ENCODE results near the gene ANKRD31.
"Not testable (repeated sequence)": the region's sequence is repeated elsewhere in the genome, so short reads cannot be mapped to it uniquely, and the experiment has no call there.

The ANKRD31 gene

DNA sequence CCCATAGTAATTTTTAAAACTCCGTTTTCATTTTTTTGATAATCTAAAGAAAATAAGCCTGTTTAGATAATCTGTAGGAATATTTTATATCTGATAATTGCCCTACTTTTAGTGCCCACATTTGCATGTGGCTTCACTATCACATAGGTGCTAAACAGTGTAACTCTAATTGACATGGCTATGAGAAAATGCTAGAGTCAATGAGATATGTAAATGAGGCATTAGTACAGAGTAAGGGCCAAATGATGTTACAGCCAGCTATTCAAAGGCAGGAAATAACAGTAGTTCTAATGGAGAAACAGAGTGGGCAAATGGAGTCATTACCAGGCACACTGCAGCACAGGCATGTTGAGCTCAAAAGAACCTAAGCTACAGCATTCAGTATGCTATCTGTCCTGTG, 147.0 kb downstream of the ANKRD31 start:
- H3K27ac ChIP-seq = no peak overlapping the region
- TF ChIP-seq CTCF (conservative IDR thresholded peaks at IDR 0.05) = no peak

DNA sequence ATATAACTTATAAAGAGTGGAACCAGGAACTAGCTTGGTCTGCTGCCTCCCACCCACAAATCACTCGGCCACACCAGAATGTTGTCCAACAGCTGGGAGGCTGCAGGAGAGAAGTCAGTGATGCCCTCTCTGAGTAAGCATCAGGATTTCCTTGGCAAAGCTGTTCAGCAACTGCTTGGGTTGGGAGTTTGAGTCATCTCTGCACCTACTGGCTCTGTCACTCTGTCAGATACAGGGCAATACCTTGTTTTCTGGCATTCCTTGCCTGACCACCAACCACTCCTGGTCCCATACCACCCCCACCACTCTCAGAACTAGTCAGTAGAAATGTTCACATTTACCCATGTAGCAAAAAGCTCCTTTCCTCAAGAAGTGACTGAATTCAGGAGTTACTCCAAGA, 147.5 kb downstream of the ANKRD31 start:
- H3K27ac ChIP-seq = no peak overlapping the region
- TF ChIP-seq CTCF (conservative IDR thresholded peaks at IDR 0.05) = no peak

DNA sequence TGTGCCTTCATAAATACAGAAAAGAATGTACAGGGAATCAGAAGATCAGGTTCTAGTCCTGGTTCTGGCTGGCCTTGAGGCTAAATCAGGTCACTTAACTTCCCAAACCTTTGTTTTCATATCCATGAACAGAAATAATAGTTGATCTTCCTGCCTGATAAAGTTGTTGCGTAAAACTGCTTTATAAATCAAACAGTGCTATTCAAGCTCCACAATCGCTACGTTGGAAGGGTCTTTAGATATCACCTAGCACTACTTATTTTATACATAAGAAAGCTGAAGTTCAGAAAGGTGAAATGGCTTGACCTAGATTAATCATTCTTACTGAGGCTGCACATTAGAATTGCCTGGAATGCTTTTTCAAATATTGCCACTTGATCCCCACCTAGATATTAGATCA, 148.0 kb downstream of the ANKRD31 start:
- TF ChIP-seq CTCF (conservative IDR thresholded peaks at IDR 0.05) = no peak
- H3K27ac ChIP-seq = no peak overlapping the region

DNA sequence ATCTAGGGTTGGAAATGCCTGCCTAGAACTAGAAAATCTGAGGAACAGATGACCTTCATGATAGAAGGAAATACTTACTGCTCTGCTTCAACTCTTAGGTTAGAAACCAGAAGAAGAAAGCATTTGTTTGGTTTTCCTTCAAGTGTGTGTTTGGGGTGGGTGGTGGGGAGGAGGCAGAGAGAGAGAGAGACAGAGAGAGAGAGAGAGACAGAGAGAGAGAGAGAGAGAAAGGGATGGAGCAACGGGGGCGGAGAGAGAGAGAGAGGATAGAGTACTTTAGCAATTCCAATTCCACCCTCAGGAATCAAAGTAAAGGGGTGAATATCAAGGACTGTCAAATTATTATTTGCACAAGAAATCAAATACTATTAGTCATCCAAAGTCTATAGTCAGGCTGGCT, 155.2 kb downstream of the ANKRD31 start:
- TF ChIP-seq CTCF (conservative IDR thresholded peaks at IDR 0.05) = no peak
- peak overlapping the region; percentile 39; the same call in 1 of the 2 replicates for H3K27ac ChIP-seq

DNA sequence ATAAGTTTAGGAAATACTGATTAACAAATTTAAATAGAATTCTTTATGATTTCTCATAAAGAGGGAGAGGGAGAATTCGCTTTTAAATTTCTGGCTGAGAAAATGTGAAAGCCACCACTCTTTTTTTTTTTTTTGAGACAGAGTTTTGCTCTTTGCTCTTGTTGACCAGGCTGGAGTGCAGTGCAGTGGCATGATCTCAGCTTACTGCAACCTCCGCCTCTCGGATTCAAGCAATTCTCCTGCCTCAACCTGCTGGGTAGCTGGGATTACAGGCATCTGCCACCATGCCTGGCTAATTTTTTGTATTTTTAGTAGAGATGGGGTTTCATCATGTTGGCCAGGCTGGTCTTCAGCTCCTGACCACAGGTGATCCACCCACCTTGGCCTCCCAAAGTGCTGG, 157.3 kb downstream of the ANKRD31 start:
- H3K27ac ChIP-seq = not testable (repeated sequence)

DNA sequence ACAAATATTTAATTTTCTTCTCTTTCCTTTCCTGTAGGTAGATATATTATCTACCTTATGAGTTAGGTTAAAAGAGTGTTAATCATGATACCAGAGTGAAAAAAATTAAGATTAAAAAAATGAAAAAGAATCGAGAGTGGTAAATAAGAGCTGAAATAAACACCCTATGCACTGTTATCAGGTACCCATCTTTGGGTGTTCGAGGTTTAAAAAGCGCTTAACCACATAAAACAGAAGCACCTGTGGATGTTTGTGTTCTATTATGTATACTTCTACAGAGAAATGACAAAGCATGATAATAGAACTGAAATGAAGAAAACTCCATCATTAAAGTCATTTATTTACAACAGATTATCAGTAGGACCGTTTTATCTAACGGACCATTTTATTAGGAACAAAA, 158.7 kb downstream of the ANKRD31 start:
- H3K27ac ChIP-seq = no peak overlapping the region
- no peak for TF ChIP-seq CTCF (conservative IDR thresholded peaks at IDR 0.05)

- H3K27ac ChIP-seq = no peak overlapping the region
Observed at GRCh38 chr5:75072061-75072460, 164.6 kb downstream of the ANKRD31 start.

GRCh38 chr5:75071100-75071499, 165.6 kb downstream of the ANKRD31 start:
- no peak for TF ChIP-seq CTCF (conservative IDR thresholded peaks at IDR 0.05)
- no peak overlapping the region for H3K27ac ChIP-seq

More at GRCh38 chr5:75072061-75072460, 164.6 kb downstream of the ANKRD31 start:
- no peak for TF ChIP-seq CTCF (conservative IDR thresholded peaks at IDR 0.05)

Data from VCaP (cell line).